WTC11 (cell line): Measurements from ENCODE around the gene NOXO1. TPM values are rescaled to one million over a fixed set of nuclear protein-coding genes. Genes with fewer than 3 reads are reported as not detected.

Experiments
- ATAC-seq: fragments of 200-7000 bp; cut with Tn5 transposase; 2 replicates; pipeline ENCODE4 v1.10.0; 2021; ENCODE audit warnings: mild to moderate bottlenecking, moderate library complexity
- CTCF ChIA-PET: fragments of 300-600 bp; sonication (Branson Sonifier 250); formaldehyde crosslinking; loops from one replicate; lab custom pipeline; 2021; ENCODE audit warnings: antibody characterized with exemption; lab: Charles Lee
- POLR2A ChIA-PET: fragments of 350-600 bp; sonication (Branson Sonifier 250); formaldehyde crosslinking; loops from one replicate; lab custom pipeline; 2021; ENCODE audit warnings: antibody characterized with exemption; lab: Charles Lee
- DNase-seq: peaks from one replicate; pipeline ENCODE4 v3.0.0; 2021; ENCODE audit warnings: low spot score
- H3K27ac Mint-ChIP-seq: 2 replicates; pipeline ENCODE4 v1.8.0; 2021; ENCODE audit warnings: mixed read lengths
- H3K27me3 Mint-ChIP-seq: 2 replicates; pipeline ENCODE4 v1.8.0; 2021; ENCODE audit warnings: low read depth, mild to moderate bottlenecking, moderate library complexity, mixed read lengths
- H3K36me3 Mint-ChIP-seq: 2 replicates; pipeline ENCODE4 v1.8.0; 2021; ENCODE audit warnings: mixed read lengths
- H3K4me1 Mint-ChIP-seq: 2 replicates; pipeline ENCODE4 v1.8.0; 2022; ENCODE audit warnings: mixed read lengths
- H3K4me3 Mint-ChIP-seq: 2 replicates; pipeline ENCODE4 v1.8.0; 2021; ENCODE audit warnings: mild to moderate bottlenecking, moderate library complexity, mixed read lengths
- H3K9me3 Mint-ChIP-seq: 2 replicates; pipeline ENCODE4 v1.8.0; 2021; ENCODE audit warnings: mixed read lengths
- ATF1 ChIP-seq: sonication (generic); formaldehyde crosslinking; IDR thresholded peaks from 2 replicates; pipeline ENCODE4 v1.8.1; 2023; ENCODE audit warnings: mild to moderate bottlenecking, moderate library complexity, missing genetic modification reagents
- CBFB ChIP-seq: sonication (generic); formaldehyde crosslinking; IDR thresholded peaks from 2 replicates; pipeline ENCODE4 v1.8.1; 2022; ENCODE audit warnings: mild to moderate bottlenecking, low read depth, missing genetic modification reagents
- EMX1 ChIP-seq: fragments of 250-450 bp; sonication (Bioruptor Pico); IDR thresholded peaks from 2 replicates; pipeline ENCODE4 v1.8.0; 2021; ENCODE audit warnings: mild to moderate bottlenecking
- FOXK1 ChIP-seq: sonication (generic); formaldehyde crosslinking; IDR thresholded peaks from 2 replicates; pipeline ENCODE4 v1.8.0; 2022; ENCODE audit warnings: mild to moderate bottlenecking, moderate library complexity, missing genetic modification reagents
- GRHL2 ChIP-seq: fragments of 250-450 bp; sonication (Bioruptor Pico); IDR thresholded peaks from 2 replicates; pipeline ENCODE4 v1.8.0; 2022; ENCODE audit warnings: mild to moderate bottlenecking, moderate library complexity; ENCODE audit not compliant: insufficient replicate concordance, severe bottlenecking
- KAT7 ChIP-seq: sonication (generic); formaldehyde crosslinking; IDR thresholded peaks from 2 replicates; pipeline ENCODE4 v1.8.1; 2023; ENCODE audit warnings: missing genetic modification reagents, mild to moderate bottlenecking, borderline replicate concordance
- MXD4 ChIP-seq: fragments of 250-450 bp; sonication (Bioruptor Pico); IDR thresholded peaks from 2 replicates; pipeline ENCODE4 v1.8.0; 2021; ENCODE audit warnings: mild to moderate bottlenecking, moderate library complexity, borderline replicate concordance
- SP1 ChIP-seq: sonication (generic); formaldehyde crosslinking; conservative IDR thresholded peaks from 2 replicates; pipeline ENCODE4 v1.8.1; 2022; ENCODE audit warnings: missing genetic modification reagents
- TEAD1 ChIP-seq: sonication (generic); formaldehyde crosslinking; IDR thresholded peaks from 2 replicates; pipeline ENCODE4 v1.8.0; 2022; ENCODE audit warnings: mild to moderate bottlenecking, missing genetic modification reagents
- TP53 ChIP-seq: sonication (generic); formaldehyde crosslinking; IDR thresholded peaks from 2 replicates; pipeline ENCODE4 v1.8.1; 2023; ENCODE audit warnings: mild to moderate bottlenecking, missing genetic modification reagents
- ZNF219 ChIP-seq: sonication (generic); formaldehyde crosslinking; IDR thresholded peaks from 2 replicates; pipeline ENCODE4 v1.8.0; 2023; ENCODE audit warnings: missing genetic modification reagents, mild to moderate bottlenecking, borderline replicate concordance
- ZNF416 ChIP-seq: fragments of 250-450 bp; sonication (Bioruptor Pico); IDR thresholded peaks from 2 replicates; pipeline ENCODE4 v1.9.0; 2021; ENCODE audit warnings: mild to moderate bottlenecking, inconsistent platforms
- ZNF671 ChIP-seq: fragments of 250-450 bp; sonication (Bioruptor Pico); IDR thresholded peaks from 2 replicates; pipeline ENCODE4 v1.8.0; 2021; ENCODE audit warnings: mild to moderate bottlenecking
- total RNA-seq: library from RNA; stranded (reverse); gene quantifications from 3 replicates; pipeline ENCODE4 v1.2.3, GENCODE V29; 2021
- TF ChIP-seq, protein P1 (sequence below): sonication (generic); formaldehyde crosslinking; IDR thresholded peaks from 2 replicates; pipeline ENCODE4 v1.8.0; 2022; ENCODE audit warnings: mild to moderate bottlenecking, missing genetic modification reagents
- TF ChIP-seq, protein P2 (sequence below): sonication (generic); formaldehyde crosslinking; IDR thresholded peaks from 2 replicates; pipeline ENCODE4 v1.8.1; 2023; ENCODE audit warnings: mild to moderate bottlenecking, missing genetic modification reagents, borderline replicate concordance
- TF ChIP-seq, protein P3 (sequence below): sonication (generic); formaldehyde crosslinking; IDR thresholded peaks from 2 replicates; pipeline ENCODE4 v1.8.0; 2022; ENCODE audit warnings: missing genetic modification reagents
- TF ChIP-seq, protein P4 (sequence below): sonication (generic); formaldehyde crosslinking; IDR thresholded peaks from 2 replicates; pipeline ENCODE4 v1.8.0; 2023; ENCODE audit warnings: mild to moderate bottlenecking, missing genetic modification reagents
- TF ChIP-seq, protein P5 (sequence below): fragments of 250-450 bp; sonication (Bioruptor Pico); IDR thresholded peaks from 2 replicates; pipeline ENCODE4 v1.9.0; 2021; ENCODE audit warnings: moderate library complexity, mild to moderate bottlenecking, inconsistent platforms, borderline replicate concordance
- TF ChIP-seq, protein P6 (sequence below): fragments of 250-450 bp; sonication (Bioruptor Pico); conservative IDR thresholded peaks from 2 replicates; pipeline ENCODE4 v1.9.0; 2021; ENCODE audit warnings: mild to moderate bottlenecking
- TF ChIP-seq, protein P7 (sequence below): sonication (generic); formaldehyde crosslinking; IDR thresholded peaks from 2 replicates; pipeline ENCODE4 v1.8.0; 2022; ENCODE audit warnings: mild to moderate bottlenecking, missing genetic modification reagents

NOXO1 gene
- total RNA-seq, 1 experiment from 2014 or later: 5.7 TPM

DNA sequence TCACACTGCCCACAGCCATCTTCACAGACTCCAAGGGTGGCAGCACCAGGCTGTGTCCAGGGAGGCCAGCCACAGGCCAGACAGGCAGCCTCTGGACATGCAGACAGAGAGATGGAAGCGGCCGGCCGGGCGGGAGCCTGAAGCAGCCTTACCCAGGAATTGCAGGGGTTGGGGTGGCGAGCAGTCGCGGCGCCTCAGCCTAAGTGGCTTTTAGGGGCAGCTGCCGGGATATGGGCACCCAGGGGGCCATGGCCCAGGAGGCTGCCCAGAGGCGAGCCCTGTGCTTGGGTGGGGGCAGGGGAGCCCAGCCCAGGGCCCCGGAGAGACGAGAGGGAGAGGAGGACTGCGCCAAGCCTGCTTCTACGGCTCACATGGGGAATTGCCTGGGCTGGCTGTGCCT is 44.0 kb upstream of the NOXO1 start:
- H3K9me3 Mint-ChIP-seq: no peaks in the 10 kb centered on the region
- ChIA-PET CTCF (interaction anchor here (0.6 to 3.5 kb wide), 4 partner anchors 9 to 118 kb away, joined by 3 to 27 read pairs (median 4); partner anchors contain the start of genes NTHL1 and TSC2), POLR2A (interaction anchor here (0.7 kb wide), 1 partner anchor 122 kb away, joined by 3 read pairs; no protein-coding TSS in a partner anchor)
- no peaks in the 10 kb centered on the region for H3K36me3 Mint-ChIP-seq
- H3K27me3 Mint-ChIP-seq: peaks cover 54% of the 10 kb centered on the region
- no peak for TF ChIP-seq EMX1 (CRISPR knock-in tag)
- no peak for TF ChIP-seq MXD4 (CRISPR knock-in tag)
- no peak for TF ChIP-seq ZNF416
- TF ChIP-seq, protein P1, sequence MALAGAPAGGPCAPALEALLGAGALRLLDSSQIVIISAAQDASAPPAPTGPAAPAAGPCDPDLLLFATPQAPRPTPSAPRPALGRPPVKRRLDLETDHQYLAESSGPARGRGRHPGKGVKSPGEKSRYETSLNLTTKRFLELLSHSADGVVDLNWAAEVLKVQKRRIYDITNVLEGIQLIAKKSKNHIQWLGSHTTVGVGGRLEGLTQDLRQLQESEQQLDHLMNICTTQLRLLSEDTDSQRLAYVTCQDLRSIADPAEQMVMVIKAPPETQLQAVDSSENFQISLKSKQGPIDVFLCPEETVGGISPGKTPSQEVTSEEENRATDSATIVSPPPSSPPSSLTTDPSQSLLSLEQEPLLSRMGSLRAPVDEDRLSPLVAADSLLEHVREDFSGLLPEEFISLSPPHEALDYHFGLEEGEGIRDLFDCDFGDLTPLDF: no peak
- TF ChIP-seq, protein P2, sequence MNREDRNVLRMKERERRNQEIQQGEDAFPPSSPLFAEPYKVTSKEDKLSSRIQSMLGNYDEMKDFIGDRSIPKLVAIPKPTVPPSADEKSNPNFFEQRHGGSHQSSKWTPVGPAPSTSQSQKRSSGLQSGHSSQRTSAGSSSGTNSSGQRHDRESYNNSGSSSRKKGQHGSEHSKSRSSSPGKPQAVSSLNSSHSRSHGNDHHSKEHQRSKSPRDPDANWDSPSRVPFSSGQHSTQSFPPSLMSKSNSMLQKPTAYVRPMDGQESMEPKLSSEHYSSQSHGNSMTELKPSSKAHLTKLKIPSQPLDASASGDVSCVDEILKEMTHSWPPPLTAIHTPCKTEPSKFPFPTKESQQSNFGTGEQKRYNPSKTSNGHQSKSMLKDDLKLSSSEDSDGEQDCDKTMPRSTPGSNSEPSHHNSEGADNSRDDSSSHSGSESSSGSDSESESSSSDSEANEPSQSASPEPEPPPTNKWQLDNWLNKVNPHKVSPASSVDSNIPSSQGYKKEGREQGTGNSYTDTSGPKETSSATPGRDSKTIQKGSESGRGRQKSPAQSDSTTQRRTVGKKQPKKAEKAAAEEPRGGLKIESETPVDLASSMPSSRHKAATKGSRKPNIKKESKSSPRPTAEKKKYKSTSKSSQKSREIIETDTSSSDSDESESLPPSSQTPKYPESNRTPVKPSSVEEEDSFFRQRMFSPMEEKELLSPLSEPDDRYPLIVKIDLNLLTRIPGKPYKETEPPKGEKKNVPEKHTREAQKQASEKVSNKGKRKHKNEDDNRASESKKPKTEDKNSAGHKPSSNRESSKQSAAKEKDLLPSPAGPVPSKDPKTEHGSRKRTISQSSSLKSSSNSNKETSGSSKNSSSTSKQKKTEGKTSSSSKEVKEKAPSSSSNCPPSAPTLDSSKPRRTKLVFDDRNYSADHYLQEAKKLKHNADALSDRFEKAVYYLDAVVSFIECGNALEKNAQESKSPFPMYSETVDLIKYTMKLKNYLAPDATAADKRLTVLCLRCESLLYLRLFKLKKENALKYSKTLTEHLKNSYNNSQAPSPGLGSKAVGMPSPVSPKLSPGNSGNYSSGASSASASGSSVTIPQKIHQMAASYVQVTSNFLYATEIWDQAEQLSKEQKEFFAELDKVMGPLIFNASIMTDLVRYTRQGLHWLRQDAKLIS (CRISPR knock-in tag): no peak
- no peak for TF ChIP-seq FOXK1 (CRISPR knock-in tag)
- no peak for TF ChIP-seq KAT7
- TF ChIP-seq, protein P3, sequence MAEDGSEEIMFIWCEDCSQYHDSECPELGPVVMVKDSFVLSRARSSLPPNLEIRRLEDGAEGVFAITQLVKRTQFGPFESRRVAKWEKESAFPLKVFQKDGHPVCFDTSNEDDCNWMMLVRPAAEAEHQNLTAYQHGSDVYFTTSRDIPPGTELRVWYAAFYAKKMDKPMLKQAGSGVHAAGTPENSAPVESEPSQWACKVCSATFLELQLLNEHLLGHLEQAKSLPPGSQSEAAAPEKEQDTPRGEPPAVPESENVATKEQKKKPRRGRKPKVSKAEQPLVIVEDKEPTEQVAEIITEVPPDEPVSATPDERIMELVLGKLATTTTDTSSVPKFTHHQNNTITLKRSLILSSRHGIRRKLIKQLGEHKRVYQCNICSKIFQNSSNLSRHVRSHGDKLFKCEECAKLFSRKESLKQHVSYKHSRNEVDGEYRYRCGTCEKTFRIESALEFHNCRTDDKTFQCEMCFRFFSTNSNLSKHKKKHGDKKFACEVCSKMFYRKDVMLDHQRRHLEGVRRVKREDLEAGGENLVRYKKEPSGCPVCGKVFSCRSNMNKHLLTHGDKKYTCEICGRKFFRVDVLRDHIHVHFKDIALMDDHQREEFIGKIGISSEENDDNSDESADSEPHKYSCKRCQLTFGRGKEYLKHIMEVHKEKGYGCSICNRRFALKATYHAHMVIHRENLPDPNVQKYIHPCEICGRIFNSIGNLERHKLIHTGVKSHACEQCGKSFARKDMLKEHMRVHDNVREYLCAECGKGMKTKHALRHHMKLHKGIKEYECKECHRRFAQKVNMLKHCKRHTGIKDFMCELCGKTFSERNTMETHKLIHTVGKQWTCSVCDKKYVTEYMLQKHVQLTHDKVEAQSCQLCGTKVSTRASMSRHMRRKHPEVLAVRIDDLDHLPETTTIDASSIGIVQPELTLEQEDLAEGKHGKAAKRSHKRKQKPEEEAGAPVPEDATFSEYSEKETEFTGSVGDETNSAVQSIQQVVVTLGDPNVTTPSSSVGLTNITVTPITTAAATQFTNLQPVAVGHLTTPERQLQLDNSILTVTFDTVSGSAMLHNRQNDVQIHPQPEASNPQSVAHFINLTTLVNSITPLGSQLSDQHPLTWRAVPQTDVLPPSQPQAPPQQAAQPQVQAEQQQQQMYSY (CRISPR knock-in tag): no peak
- no peak for TF ChIP-seq GRHL2
- TF ChIP-seq, protein P4, sequence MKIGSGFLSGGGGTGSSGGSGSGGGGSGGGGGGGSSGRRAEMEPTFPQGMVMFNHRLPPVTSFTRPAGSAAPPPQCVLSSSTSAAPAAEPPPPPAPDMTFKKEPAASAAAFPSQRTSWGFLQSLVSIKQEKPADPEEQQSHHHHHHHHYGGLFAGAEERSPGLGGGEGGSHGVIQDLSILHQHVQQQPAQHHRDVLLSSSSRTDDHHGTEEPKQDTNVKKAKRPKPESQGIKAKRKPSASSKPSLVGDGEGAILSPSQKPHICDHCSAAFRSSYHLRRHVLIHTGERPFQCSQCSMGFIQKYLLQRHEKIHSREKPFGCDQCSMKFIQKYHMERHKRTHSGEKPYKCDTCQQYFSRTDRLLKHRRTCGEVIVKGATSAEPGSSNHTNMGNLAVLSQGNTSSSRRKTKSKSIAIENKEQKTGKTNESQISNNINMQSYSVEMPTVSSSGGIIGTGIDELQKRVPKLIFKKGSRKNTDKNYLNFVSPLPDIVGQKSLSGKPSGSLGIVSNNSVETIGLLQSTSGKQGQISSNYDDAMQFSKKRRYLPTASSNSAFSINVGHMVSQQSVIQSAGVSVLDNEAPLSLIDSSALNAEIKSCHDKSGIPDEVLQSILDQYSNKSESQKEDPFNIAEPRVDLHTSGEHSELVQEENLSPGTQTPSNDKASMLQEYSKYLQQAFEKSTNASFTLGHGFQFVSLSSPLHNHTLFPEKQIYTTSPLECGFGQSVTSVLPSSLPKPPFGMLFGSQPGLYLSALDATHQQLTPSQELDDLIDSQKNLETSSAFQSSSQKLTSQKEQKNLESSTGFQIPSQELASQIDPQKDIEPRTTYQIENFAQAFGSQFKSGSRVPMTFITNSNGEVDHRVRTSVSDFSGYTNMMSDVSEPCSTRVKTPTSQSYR (CRISPR knock-in tag): no peak
- TF ChIP-seq ZNF671: no peak
- TF ChIP-seq, protein P5, sequence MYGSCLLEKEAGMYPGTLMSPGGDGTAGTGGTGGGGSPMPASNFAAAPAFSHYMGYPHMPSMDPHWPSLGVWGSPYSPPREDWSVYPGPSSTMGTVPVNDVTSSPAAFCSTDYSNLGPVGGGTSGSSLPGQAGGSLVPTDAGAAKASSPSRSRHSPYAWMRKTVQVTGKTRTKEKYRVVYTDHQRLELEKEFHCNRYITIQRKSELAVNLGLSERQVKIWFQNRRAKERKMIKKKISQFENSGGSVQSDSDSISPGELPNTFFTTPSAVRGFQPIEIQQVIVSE: no peak
- TF ChIP-seq CBFB (CRISPR knock-in tag): no peak
- TF ChIP-seq ZNF219 (CRISPR knock-in tag): no peak
- no peak for TF ChIP-seq SP1 (CRISPR knock-in tag)
- TF ChIP-seq, protein P6, sequence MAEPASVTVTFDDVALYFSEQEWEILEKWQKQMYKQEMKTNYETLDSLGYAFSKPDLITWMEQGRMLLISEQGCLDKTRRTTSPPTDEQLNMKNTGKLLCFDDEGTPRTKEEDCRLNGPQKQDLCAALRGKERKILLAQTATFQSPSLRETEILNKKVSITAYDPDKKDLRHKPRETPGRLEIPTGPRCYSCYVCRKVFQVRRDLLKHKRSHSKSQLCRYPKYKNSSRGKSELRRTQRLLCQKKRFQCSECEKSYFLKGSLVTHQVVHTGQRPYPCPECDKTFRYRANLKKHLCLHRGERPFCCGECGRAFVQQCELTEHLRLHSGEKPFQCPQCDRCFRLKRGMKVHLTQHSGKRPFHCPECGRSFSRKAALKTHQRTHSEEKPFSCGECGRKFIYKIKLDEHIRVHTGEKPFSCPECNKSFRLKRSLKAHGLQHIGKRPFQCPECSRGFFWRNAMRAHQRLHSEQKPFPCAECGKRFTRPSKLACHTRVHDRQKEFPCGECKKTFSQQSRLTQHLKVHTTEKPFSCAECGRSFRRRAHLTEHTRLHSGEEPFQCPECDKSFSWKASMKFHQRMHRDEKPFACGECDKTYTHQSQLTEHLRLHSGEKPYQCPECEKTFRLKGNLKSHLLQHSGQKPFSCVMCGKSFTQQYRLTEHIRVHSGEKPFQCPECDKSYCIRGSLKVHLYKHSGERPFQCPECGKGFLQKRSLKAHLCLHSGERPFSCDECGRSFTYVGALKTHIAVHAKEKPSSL (CRISPR knock-in tag): no peak
- no peak for TF ChIP-seq TP53 (CRISPR knock-in tag)
- TF ChIP-seq, protein P7, sequence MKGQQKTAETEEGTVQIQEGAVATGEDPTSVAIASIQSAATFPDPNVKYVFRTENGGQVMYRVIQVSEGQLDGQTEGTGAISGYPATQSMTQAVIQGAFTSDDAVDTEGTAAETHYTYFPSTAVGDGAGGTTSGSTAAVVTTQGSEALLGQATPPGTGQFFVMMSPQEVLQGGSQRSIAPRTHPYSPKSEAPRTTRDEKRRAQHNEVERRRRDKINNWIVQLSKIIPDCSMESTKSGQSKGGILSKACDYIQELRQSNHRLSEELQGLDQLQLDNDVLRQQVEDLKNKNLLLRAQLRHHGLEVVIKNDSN: no peak
- TF ChIP-seq TEAD1: no peak
- no peak for TF ChIP-seq ATF1
- DNase-seq: no peak
- H3K4me1 Mint-ChIP-seq: peaks cover 14% of the 10 kb centered on the region
- ATAC-seq: no peak
- no peak overlapping the region for H3K27ac Mint-ChIP-seq
- no peak overlapping the region for H3K4me3 Mint-ChIP-seq
